ENCODE measurements around the gene DPYSL3. TPM values are rescaled to one million over a fixed set of nuclear protein-coding genes. Genes with fewer than 3 reads are reported as not detected.

DPYSL3 gene
- polyA plus RNA-seq, 1 donor (not counting 4 experiments of a cell fraction or from before 2014, with no cell fraction given): 4.8 TPM

GRCh38 chr5:147349241-147349640, 160.6 kb downstream of the DPYSL3 start:
- no peaks in the 10 kb centered on the region for H3K9me3 ChIP-seq (ENCODE audit: control insufficient read depth, low read depth, low read length)
- no peaks in the 10 kb centered on the region for H3K4me1 ChIP-seq (ENCODE audit: control insufficient read depth, extremely low read depth, insufficient read depth, low read length)
- DNase-seq (ENCODE audit: low read depth, low spot score) (no peak), FAIRE-seq (no peak)
- dilution Hi-C loops (cut with MboI; ENCODE audit: extremely low pct_ligation_motif_present, low sequenced_read_pairs): no loop called here
- no peak overlapping the region for H3K27ac ChIP-seq (ENCODE audit: control insufficient read depth, insufficient read depth, low read length)
- H3K4me3 ChIP-seq (ENCODE audit: control insufficient read depth in 2 of 3, extremely low read depth in 1 of 3, insufficient read depth in 2 of 3, low read depth in 1 of 3, low read length in 3 of 3): no peak overlapping the region
- H3K27me3 ChIP-seq (ENCODE audit: control insufficient read depth, extremely low read depth, insufficient read depth, low read length): no peaks in the 10 kb centered on the region
- no peaks in the 10 kb centered on the region for H4K20me1 ChIP-seq (ENCODE audit: control insufficient read depth, extremely low read depth, insufficient read depth, low read length)
- H3K79me2 ChIP-seq (ENCODE audit: control insufficient read depth, insufficient read depth, low read length): no peaks in the 10 kb centered on the region
- H3K9me1 ChIP-seq (ENCODE audit: control insufficient read depth, extremely low read depth, insufficient read depth, low read length): no peaks in the 10 kb centered on the region
- no peak overlapping the region for H2AFZ ChIP-seq (ENCODE audit: control insufficient read depth, low read length)
- H3K4me2 ChIP-seq (ENCODE audit: control insufficient read depth, extremely low read depth, insufficient read depth, low read depth, low read length): no peak overlapping the region
- no peaks in the 10 kb centered on the region for H3K36me3 ChIP-seq (ENCODE audit: control insufficient read depth in 2 of 2, extremely low read depth in 1 of 2, insufficient read depth in 2 of 2, low read length in 2 of 2)
- TF ChIP-seq EZH2 (IDR thresholded peaks at IDR 0.05; ENCODE audit: low read length) (no peak), CTCF (optimal IDR thresholded peaks at IDR 0.05 in 1 of 3, IDR thresholded peaks at IDR 0.05 in 1 of 3, conservative IDR thresholded peaks at IDR 0.05 in 1 of 3; ENCODE audit: extremely low read depth in 1 of 3, insufficient read depth in 2 of 3, low read length in 3 of 3) (no peak)
- no peak overlapping the region for H3K9ac ChIP-seq (ENCODE audit: control insufficient read depth, extremely low read depth, insufficient read depth, low read length)

GRCh38 chr5:147348451-147348850, 161.4 kb downstream of the DPYSL3 start:
- no peaks in the 10 kb centered on the region for H3K27me3 ChIP-seq (ENCODE audit: control insufficient read depth, extremely low read depth, insufficient read depth, low read length)
- H3K36me3 ChIP-seq (ENCODE audit: control insufficient read depth in 2 of 2, extremely low read depth in 1 of 2, insufficient read depth in 2 of 2, low read length in 2 of 2): no peaks in the 10 kb centered on the region
- no peaks in the 10 kb centered on the region for H3K4me1 ChIP-seq (ENCODE audit: control insufficient read depth, extremely low read depth, insufficient read depth, low read length)
- H2AFZ ChIP-seq (ENCODE audit: control insufficient read depth, low read length): no peak overlapping the region
- DNase-seq (ENCODE audit: low read depth, low spot score): no peak
- no peak for FAIRE-seq
- no peak overlapping the region for H3K4me3 ChIP-seq (ENCODE audit: control insufficient read depth in 2 of 3, extremely low read depth in 1 of 3, insufficient read depth in 2 of 3, low read depth in 1 of 3, low read length in 3 of 3)
- TF ChIP-seq EZH2 (IDR thresholded peaks at IDR 0.05; ENCODE audit: low read length): no peak
- TF ChIP-seq CTCF (optimal IDR thresholded peaks at IDR 0.05 in 1 of 3, IDR thresholded peaks at IDR 0.05 in 1 of 3, conservative IDR thresholded peaks at IDR 0.05 in 1 of 3; ENCODE audit: extremely low read depth in 1 of 3, insufficient read depth in 2 of 3, low read length in 3 of 3): no peak
- no peaks in the 10 kb centered on the region for H3K9me1 ChIP-seq (ENCODE audit: control insufficient read depth, extremely low read depth, insufficient read depth, low read length)
- H3K9ac ChIP-seq (ENCODE audit: control insufficient read depth, extremely low read depth, insufficient read depth, low read length): no peak overlapping the region
- dilution Hi-C loops (cut with MboI; ENCODE audit: extremely low pct_ligation_motif_present, low sequenced_read_pairs): no loop called here
- H4K20me1 ChIP-seq (ENCODE audit: control insufficient read depth, extremely low read depth, insufficient read depth, low read length): no peaks in the 10 kb centered on the region
- no peak overlapping the region for H3K4me2 ChIP-seq (ENCODE audit: control insufficient read depth, extremely low read depth, insufficient read depth, low read depth, low read length)
- H3K27ac ChIP-seq (ENCODE audit: control insufficient read depth, insufficient read depth, low read length): no peak overlapping the region
- H3K9me3 ChIP-seq (ENCODE audit: control insufficient read depth, low read depth, low read length): no peaks in the 10 kb centered on the region
- no peaks in the 10 kb centered on the region for H3K79me2 ChIP-seq (ENCODE audit: control insufficient read depth, insufficient read depth, low read length)
